ENCODE measurements around the gene GLRA1.

GLRA1 gene

DNA sequence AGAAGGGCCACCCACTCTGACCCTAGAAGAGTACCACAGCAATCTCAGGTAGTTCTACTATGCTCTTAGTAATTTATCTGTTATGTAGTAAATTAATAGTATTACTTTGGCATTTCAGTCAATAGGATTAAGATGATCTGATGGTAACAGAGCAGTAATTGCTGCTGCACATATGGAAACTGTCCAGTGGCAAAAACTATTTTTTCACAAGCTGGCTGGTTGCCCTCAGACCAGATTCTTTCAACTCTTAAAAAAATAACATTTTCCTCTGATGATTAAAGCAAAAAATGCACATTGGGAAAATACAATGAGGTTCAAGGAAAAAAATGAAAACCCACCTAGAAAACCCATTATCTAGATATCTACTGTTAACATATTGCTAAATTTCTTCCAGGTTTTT lies 19.7 kb downstream of the GLRA1 start:
- peak overlapping the region in 1 of 3 experiments; percentile 33 for H3K27ac Mint-ChIP-seq
- TF ChIP-seq, protein P1, sequence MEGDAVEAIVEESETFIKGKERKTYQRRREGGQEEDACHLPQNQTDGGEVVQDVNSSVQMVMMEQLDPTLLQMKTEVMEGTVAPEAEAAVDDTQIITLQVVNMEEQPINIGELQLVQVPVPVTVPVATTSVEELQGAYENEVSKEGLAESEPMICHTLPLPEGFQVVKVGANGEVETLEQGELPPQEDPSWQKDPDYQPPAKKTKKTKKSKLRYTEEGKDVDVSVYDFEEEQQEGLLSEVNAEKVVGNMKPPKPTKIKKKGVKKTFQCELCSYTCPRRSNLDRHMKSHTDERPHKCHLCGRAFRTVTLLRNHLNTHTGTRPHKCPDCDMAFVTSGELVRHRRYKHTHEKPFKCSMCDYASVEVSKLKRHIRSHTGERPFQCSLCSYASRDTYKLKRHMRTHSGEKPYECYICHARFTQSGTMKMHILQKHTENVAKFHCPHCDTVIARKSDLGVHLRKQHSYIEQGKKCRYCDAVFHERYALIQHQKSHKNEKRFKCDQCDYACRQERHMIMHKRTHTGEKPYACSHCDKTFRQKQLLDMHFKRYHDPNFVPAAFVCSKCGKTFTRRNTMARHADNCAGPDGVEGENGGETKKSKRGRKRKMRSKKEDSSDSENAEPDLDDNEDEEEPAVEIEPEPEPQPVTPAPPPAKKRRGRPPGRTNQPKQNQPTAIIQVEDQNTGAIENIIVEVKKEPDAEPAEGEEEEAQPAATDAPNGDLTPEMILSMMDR (IDR thresholded peaks at IDR 0.05; ENCODE audit: unreplicated experiment in 3 of 3): no peak
- H3K36me3 Mint-ChIP-seq (ENCODE audit: low read depth): no peaks in the 10 kb centered on the region
- H3K27me3 Mint-ChIP-seq (ENCODE audit: low read depth): peaks cover 7% of the 10 kb centered on the region
- H3K9me3 Mint-ChIP-seq: no peaks in the 10 kb centered on the region
- peaks cover 41% of the 10 kb centered on the region for H3K4me1 Mint-ChIP-seq
- H3K4me3 Mint-ChIP-seq: no peak overlapping the region

DNA sequence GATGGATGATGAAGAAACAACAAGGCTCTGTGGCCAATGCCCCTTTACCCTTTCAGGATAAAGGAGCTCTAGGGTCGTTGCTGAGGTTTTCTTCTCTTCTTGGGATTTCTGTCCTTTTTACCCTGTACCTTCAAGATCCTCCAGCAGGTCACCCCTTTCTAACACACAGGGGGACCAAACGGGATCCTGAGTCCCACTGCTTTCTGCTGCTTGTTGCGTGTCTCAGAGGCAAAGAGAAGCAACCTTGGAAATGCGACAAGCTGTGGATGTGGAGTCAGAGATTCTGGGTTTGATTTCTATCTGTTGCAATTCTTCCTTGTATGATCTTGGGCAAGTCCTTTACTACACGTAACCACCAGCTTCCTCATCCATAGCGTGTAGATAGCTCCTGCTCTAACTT lies 20.5 kb downstream of the GLRA1 start:
- Mint-ChIP-seq H3K27me3 (ENCODE audit: low read depth) (peaks cover 10% of the 10 kb centered on the region), H3K4me3 (no peak overlapping the region), H3K9me3 (no peaks in the 10 kb centered on the region), H3K27ac (no peak overlapping the region), H3K4me1 (peaks cover 41% of the 10 kb centered on the region), H3K36me3 (ENCODE audit: low read depth) (no peaks in the 10 kb centered on the region)
- TF ChIP-seq, protein P1 (IDR thresholded peaks at IDR 0.05; ENCODE audit: unreplicated experiment in 3 of 3): no peak

DNA sequence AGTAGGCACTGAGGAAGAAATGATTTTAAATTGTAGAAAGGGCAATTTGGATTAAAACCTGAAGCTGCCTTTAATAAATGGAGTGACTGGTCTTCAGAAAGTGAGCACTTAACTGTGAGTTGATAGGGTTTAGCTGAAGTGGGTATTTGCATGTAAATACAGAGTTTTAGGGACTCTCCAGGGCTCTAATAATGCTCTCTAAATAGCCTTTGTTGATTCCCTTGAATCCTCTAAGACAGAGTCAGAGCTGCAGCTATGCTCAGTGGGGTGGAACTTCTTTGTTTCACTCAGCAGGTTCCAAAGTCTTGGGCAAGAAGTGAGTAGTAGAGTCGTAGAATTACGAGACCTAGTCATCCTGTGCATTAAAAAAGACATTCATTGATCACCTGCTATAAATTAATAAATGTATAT lies 21.4 kb downstream of the GLRA1 start:
- Mint-ChIP-seq H3K4me1 (peaks cover 41% of the 10 kb centered on the region), H3K27ac (no peak overlapping the region), H3K36me3 (ENCODE audit: low read depth) (no peaks in the 10 kb centered on the region), H3K4me3 (no peak overlapping the region), H3K27me3 (ENCODE audit: low read depth) (peaks cover 10% of the 10 kb centered on the region), H3K9me3 (no peaks in the 10 kb centered on the region)
- TF ChIP-seq, protein P1 (IDR thresholded peaks at IDR 0.05; ENCODE audit: unreplicated experiment in 3 of 3): no peak

DNA sequence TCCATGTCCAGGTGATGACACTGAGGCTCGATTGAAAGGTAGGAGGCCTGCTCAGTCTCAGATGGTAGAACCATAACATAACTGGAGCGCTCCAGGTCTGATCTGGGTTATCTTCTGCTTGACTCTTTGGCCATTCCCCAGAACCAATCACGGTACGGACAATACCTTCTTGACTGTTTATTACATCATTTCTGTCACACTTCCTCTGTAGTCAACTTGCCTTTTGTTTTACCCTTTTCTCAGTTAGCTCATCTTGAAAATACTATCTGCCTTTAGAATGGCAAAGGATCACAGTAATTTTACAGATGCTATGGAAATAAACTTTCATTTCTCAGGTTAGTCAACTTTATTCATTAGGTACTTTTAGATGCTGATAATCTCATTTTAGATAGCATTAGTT lies 22.4 kb downstream of the GLRA1 start:
- H3K4me3 Mint-ChIP-seq: no peak overlapping the region

DNA sequence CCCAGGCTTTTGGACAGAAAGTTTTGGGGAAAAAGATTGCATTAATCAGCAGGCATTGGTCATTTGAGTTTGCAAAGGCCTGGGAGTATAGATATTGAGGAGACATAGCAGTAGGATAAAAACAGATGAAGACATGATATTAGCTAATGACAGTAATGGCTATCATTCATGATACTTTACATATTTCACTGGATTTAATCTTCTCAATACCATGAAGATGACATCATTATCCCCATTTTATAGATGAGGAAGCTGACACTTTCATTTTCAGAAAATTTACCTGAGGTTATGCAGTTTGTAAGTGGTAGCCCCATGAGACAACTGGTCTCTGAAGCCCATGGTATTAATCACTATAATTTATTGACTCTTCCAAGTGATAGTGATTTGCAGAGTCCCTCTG lies 23.0 kb downstream of the GLRA1 start:
- TF ChIP-seq, protein P1 (IDR thresholded peaks at IDR 0.05; ENCODE audit: unreplicated experiment in 3 of 3): no peak
- no peak overlapping the region for H3K27ac Mint-ChIP-seq
- H3K4me1 Mint-ChIP-seq: peaks cover 54% of the 10 kb centered on the region
- no peaks in the 10 kb centered on the region for H3K9me3 Mint-ChIP-seq
- H3K36me3 Mint-ChIP-seq (ENCODE audit: low read depth): no peaks in the 10 kb centered on the region
- H3K27me3 Mint-ChIP-seq (ENCODE audit: low read depth): peaks cover 5% of the 10 kb centered on the region
- H3K4me3 Mint-ChIP-seq: no peak overlapping the region

More for the DNA sequence above, 22.4 kb downstream of the GLRA1 start:
- TF ChIP-seq, protein P1 (IDR thresholded peaks at IDR 0.05; ENCODE audit: unreplicated experiment in 3 of 3): no peak
- Mint-ChIP-seq H3K9me3 (no peaks in the 10 kb centered on the region), H3K27ac (no peak overlapping the region), H3K4me1 (peaks cover 48% of the 10 kb centered on the region), H3K27me3 (ENCODE audit: low read depth) (peaks cover 10% of the 10 kb centered on the region), H3K36me3 (ENCODE audit: low read depth) (no peaks in the 10 kb centered on the region)

DNA sequence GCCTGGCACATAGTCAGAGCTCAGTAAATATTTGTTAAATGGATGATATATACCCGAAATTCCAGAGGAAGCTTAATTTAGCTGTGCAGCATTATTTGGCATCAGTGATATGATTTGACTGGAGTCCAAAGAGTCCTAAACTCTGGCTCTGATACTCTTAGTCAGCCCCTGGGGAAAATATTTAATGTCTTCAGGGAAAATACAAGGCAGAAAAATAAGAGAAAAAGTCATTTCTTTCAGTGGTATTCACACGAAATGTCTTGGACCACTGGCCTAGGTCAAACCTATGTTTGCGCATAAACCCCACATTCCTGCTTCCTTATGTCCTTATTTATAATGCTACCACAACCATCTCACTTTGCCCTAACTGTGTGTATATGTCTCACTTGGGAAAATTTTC lies 23.8 kb downstream of the GLRA1 start:
- Mint-ChIP-seq H3K4me1 (peaks cover 54% of the 10 kb centered on the region), H3K27ac (no peak overlapping the region), H3K27me3 (ENCODE audit: low read depth) (peaks cover 5% of the 10 kb centered on the region), H3K36me3 (ENCODE audit: low read depth) (no peaks in the 10 kb centered on the region), H3K4me3 (no peak overlapping the region), H3K9me3 (no peaks in the 10 kb centered on the region)
- TF ChIP-seq, protein P1 (IDR thresholded peaks at IDR 0.05; ENCODE audit: unreplicated experiment in 3 of 3): no peak
